HG02588 (cell line): ENCODE results near the gene PDX1.

ENCODE experiments used
- ATAC-seq: cut with Tn5 transposase; IDR thresholded peaks from one replicate; pipeline ENCODE4 v1.9.1; 2021; ENCODE audit warnings: mild to moderate bottlenecking, moderate library complexity; ENCODE audit not compliant: unreplicated experiment

The PDX1 gene

DNA sequence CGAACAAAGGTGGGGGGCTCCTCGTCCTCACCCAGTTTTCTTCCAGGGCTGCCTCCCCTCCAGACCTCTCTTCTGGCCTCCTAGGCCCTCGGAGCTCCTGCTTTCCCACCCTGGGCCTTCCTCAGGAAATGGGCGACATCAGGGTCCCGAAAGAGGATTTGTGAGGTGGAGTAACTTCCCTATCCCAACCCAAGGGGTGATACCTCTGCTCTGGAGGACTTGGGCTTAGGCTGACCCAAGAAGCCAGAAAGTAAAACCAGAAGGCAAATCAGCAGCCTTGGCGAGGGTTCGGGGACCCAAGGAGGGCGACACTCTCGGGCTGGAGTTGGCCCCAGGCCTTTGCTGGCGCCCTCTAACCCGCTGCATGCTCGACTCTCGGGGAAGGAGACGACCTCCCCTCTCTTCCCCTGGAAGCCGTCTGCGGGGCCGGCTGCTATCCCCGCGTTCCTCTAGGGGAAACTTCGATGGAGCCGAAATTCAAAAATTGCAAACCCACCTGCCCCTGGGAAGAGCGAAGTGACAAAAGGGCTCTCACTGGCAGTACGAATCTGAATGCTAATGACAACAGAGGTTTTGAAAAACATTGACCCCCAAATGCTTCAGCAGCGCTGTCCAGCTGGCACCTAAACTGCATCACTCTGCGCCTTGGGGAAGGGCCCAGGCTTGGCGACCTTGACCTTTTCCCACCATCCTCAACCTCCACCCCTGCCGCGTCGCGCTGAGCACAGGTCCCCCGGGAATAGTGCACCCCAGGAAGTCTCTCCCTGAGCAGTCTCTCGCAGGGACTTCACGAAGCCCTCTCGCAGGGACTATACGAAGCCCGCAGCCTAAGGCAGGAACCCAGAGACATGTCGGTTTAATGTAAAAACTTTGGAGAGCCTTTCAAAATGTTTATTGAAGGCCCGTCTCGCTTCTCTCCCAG lies 2.4 kb downstream of the PDX1 start:
- no peak for ATAC-seq

DNA sequence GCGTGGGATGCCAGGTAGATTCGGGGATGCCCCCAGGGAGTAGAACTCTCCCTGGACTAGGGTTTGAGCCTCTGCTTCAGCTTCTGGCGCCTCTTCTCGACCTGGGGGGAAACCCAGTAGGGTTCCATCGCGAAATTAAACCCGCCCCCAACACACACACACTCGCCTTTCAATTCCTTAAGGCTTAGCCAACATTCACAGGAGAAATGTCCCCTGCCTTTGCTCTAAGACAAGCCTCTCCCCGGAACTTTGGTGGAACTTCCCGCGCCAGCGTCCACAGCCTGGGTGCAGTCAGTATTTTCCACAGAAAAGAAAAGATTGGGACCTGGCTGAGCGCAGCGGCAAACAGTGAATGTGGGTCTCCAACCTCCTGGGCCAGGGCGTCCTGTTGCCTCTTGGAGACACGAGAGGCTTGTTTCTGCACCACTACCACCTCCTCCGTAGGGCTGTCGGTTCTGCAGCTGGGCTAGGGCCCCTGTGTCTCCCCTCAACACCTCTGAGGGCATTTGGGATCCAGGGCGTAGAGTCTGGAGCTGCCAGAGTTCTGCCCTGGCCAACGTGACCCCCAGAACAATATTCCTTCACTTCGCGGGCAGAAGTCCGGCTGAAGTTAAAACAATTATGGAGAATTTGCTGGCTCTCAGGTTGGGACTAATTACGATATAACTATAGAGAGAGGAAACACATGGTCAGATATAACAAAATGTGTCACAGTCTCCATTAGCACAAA lies 3.2 kb downstream of the PDX1 start:
- no peak for ATAC-seq

DNA sequence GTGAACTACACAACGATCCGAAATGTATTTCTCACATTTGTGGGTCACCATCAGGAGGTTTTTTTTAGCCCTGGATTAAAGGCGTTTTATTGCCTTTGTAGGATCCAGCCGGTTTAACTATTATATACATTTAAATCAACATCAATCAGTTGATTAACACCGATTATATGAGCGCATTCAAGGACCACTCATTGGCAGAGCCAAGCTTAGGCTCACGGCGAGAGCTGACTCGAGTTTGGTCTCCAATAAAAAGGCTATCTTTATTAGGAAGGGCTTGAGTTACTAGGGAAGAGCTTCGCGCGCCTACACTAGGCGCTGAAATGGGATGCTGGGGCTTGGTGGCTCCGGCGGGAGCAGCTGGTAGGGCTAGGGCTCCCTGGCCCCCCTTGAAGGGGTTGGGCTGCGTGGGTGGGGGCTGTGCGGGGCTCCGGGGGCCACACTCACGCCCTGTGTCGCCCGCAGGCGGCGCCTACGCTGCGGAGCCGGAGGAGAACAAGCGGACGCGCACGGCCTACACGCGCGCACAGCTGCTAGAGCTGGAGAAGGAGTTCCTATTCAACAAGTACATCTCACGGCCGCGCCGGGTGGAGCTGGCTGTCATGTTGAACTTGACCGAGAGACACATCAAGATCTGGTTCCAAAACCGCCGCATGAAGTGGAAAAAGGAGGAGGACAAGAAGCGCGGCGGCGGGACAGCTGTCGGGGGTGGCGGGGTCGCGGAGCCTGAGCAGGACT lies 4.2 kb downstream of the PDX1 start:
- no peak for ATAC-seq

DNA sequence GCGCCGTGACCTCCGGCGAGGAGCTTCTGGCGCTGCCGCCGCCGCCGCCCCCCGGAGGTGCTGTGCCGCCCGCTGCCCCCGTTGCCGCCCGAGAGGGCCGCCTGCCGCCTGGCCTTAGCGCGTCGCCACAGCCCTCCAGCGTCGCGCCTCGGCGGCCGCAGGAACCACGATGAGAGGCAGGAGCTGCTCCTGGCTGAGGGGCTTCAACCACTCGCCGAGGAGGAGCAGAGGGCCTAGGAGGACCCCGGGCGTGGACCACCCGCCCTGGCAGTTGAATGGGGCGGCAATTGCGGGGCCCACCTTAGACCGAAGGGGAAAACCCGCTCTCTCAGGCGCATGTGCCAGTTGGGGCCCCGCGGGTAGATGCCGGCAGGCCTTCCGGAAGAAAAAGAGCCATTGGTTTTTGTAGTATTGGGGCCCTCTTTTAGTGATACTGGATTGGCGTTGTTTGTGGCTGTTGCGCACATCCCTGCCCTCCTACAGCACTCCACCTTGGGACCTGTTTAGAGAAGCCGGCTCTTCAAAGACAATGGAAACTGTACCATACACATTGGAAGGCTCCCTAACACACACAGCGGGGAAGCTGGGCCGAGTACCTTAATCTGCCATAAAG lies 4.8 kb downstream of the PDX1 start:
- no peak for ATAC-seq

DNA sequence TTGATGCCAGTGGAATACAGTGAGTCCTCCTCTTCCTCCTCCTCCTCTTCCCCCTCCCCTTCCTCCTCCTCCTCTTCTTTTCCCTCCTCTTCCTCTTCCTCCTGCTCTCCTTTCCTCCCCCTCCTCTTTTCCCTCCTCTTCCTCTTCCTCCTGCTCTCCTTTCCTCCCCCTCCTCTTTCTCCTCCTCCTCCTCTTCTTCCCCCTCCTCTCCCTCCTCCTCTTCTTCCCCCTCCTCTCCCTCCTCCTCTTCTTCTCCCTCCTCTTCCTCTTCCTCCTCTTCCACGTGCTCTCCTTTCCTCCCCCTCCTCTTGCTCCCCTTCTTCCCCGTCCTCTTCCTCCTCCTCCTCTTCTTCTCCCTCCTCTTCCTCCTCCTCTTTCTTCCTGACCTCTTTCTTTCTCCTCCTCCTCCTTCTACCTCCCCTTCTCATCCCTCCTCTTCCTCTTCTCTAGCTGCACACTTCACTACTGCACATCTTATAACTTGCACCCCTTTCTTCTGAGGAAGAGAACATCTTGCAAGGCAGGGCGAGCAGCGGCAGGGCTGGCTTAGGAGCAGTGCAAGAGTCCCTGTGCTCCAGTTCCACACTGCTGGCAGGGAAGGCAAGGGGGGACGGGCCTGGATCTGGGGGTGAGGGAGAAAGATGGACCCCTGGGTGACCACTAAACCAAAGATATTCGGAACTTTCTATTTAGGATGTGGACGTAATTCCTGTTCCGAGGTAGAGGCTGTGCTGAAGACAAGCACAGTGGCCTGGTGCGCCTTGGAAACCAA lies 5.6 kb downstream of the PDX1 start:
- no peak for ATAC-seq

GRCh38 chr13:27926644-27927434 lies 7.0 kb downstream of the PDX1 start:
- ATAC-seq: no peak

DNA sequence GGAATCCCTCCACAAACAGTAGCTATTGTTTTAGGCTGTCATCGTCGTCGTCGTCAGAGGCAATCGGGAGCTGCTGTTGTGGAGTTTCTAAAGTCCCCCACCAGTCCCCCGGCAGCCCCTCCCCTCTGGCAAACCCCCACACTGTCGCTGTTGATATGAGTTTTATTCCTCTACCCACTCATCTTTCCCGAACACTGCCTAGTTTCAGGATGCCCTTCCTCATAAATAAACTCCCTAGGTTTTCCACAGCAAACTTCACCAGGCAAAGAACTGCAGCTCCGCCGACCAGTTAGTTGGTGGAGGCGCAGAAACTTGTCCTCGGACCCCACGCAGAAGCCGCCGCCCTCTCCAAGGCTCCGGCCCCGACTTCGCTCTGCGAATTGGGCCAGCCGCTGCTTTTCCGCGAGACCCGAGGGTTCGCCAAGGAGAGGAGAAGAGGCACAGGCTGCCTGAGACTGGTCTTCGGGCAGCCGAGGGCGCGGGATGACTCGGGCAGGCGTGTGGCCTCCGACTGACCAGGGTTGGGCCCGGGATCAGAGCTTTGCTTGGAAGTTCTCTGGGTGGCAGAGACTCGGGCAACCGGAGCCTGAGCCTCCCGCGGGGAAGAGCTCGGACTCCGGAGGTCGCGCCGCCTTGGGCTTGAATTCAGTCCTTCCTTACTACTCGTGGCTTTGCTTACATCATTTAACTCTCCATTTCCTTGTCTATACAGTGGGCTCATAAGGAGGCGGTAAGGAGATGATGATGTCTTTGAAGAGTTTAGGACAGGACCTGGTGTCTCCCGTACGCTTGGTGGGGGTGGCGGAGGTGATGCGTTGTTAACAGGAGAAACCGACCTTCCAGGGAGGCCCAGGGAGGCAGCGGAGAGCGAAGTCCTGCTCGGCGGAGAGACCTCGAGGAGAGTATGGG lies 7.9 kb downstream of the PDX1 start:
- no peak for ATAC-seq

DNA sequence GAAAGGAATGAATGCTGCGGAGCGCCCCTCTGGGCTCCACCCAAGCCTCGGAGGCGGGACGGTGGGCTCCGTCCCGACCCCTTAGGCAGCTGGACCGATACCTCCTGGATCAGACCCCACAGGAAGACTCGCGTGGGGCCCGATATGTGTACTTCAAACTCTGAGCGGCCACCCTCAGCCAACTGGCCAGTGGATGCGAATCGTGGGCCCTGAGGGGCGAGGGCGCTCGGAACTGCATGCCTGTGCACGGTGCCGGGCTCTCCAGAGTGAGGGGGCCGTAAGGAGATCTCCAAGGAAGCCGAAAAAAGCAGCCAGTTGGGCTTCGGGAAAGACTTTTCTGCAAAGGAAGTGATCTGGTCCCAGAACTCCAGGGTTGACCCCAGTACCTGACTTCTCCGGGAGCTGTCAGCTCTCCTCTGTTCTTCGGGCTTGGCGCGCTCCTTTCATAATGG lies 8.6 kb downstream of the PDX1 start:
- ATAC-seq: no peak

DNA sequence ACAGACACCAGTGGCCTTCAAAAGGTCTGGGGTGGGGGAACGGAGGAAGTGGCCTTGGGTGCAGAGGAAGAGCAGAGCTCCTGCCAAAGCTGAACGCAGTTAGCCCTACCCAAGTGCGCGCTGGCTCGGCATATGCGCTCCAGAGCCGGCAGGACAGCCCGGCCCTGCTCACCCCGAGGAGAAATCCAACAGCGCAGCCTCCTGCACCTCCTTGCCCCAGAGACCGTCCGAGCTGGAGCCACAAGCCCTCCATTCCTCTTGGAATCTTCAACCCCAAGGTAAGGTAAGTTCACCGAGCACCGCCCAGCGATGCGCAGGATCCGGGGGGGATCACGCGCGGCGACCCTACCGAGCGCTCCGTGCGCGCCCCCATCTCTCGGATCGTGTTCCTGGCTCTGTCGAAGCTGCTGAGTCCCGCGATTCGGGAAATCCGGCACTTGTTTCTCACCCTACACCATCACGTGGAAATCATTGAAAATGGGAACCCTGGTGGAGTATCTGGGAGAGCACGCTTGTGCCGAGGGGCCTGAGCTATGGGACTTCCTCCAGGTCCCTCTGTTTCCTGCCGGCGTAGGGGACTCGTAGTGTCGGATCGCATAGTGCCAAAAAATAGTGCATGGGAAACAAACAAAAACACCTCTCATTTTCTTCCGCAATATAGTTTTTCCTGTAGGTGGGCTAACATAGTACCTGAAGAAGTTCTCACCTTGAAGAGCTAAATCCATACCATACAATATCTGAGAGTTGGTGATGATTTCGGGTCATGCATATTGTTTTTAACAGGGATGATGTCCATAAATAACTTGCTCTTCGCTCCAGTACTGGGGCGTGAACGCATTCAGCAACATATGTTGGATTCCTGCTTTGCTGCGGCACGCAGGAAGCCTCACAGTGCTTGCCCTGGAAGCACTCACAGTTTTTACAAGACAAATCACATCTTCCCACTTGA lies 9.3 kb downstream of the PDX1 start:
- ATAC-seq: no peak

DNA sequence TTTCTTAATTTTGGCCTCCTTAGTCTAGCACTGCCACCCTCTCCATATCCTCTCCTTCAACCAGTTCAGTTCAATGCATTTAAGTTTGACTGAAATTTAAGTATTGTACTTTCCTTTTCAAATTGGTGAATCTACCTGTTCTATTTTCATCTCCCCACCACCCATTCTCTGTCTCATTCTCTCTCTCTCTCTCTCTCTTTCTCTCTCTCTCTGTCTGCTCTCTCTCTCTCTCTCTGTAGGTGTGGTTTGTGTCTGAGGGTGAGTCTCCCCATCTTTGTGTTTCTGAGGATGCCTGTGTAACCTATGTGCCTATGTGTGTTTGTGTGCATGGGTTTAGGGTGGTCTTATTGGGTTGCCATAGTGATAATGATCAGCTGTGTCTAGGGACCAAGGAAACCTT lies 10.1 kb downstream of the PDX1 start:
- ATAC-seq: no peak

GRCh38 chr13:27933118-27933517 lies 13.3 kb downstream of the PDX1 start:
- ATAC-seq: no peak

GRCh38 chr13:27933580-27934328 lies 14.0 kb downstream of the PDX1 start:
- ATAC-seq: no peak

DNA sequence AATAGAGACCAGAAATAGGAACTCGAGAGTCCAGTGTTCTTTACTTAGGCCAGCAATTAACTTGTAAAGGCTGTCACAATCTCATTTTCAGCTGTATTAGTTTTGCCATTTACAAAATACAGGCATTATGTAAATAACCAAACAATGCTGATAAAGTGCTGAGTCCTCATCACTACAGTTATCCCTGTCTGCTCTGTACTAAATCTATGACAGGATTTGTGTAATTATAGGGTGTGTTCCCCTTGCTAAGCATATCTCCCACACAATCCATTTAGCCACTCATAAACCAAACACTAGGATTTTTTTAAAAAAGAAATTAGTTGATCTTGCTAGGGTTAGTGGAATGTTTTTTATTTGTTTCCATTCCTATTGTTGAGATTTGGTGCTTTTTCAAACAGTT lies 23.2 kb downstream of the PDX1 start:
- ATAC-seq: no peak

DNA sequence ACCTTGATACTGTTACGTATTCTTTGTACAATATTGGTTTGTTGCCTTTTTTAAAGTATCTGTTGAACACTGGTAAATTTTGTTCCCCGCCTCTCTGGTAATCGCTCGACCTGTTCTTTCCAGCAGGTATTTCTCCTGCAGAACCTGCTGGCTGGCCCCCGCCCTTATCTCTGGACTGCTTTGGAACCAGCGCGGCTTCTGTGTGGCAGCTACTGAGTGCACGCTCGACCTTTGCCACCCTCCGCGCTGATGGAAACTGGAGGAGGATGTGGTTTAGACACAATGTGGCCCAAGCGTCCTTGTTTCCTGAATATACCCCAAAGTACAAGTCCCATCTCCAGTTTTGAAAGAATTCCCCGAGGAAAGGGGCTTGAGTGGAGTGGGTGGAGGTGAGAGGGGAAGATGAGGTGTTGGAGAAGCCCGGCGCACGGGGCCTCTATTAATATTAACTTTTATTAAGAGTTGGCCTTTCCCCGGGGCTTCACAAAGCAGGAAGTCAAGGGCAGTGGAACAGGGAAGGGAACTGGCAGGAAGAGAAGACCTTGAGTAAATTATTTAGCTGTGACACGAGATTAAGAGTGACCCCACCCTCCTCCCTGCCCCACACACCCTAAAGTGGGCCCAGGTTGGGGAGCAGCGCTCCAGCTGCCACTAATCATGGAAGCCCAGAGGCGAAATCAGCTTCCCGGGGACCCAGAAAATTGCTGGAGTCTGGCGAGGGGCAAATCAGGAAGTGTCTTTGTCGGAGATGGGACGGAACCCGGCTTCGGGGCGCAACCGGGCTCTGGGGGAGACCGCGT lies 33.3 kb downstream of the PDX1 start:
- ATAC-seq: no peak

DNA sequence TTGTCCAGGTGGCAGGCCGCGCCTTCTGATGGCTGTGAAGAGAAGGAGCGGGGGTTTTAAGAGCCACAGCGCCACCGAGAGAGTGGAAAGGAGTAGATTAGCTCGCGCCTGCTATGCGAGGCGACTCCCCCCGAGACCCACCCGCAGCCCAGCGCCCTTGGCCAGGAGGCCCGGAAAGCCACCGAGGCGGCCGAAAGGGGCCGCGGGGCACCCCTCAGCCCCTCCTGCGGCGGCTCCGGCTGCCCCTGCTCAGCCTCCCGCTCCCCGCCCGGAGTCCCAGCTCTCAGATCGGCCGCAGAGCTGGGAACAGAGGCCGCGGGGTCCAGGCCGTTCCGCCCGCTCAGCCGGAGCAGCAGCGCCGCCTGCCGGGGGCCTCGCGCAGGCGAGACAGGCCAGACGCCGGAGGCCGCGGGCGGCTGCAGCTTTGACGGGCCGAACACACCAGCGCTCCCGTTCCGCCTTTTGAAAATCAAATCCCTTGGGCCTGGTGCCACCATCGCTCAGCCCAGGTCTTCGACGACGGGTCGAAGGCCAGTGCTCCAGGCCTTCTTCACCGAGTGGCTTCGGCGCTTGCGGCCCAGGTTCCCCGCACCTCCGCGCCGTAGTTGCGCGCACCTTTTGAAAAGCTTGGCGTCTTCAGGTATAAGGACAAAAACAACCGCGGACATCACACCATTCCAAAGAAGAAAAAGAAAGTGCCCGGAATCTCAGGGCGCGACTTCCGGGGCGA lies 34.0 kb downstream of the PDX1 start:
- ATAC-seq: peak; percentile 95
